ENCODE measurements around the gene BORCS6. TPM values are rescaled to one million over a fixed set of nuclear protein-coding genes. Genes with fewer than 3 reads are reported as not detected.

BORCS6 gene
- total and polyA plus RNA-seq, 9 of the 15 experiments (the other 6 are each of a cell fraction or from before 2014, with no cell fraction given), result 0.01 to 7.4 (median 2.3) TPM

GRCh38 chr17:8156246-8156992 lies 33.6 kb downstream of the BORCS6 start (continued):
- TF ChIP-seq TGIF2 (CRISPR knock-in tag; IDR thresholded peaks at IDR 0.05) (no peak), ZNF212 (CRISPR knock-in tag; IDR thresholded peaks at IDR 0.05) (no peak), ZNF41 (CRISPR knock-in tag; conservative IDR thresholded peaks at IDR 0.05) (no peak), RNF2 (IDR thresholded peaks at IDR 0.05) (peak; percentile 61), KLF16 (IDR thresholded peaks at IDR 0.05) (0 out of 2 replicates have a peak, but pooled peaks have one; percentile 27), ZNF780A (CRISPR knock-in tag; IDR thresholded peaks at IDR 0.05) (no peak), PHF8 (IDR thresholded peaks at IDR 0.05; ENCODE audit: borderline replicate concordance, low read length) (peak; percentile 33; the same call in 1 of the 2 replicates), IRF9 (tag; IDR thresholded peaks at IDR 0.05) (no peak), ATF1 (CRISPR knock-in tag; IDR thresholded peaks at IDR 0.05) (no peak), ATF1 (tag; IDR thresholded peaks at IDR 0.05) (peak; percentile 96), KDM1A (IDR thresholded peaks at IDR 0.05) (no peak), NR2C1 (IDR thresholded peaks at IDR 0.05) (peak; percentile 87), NR2C1 (tag; IDR thresholded peaks at IDR 0.05) (peak; percentile 84), BDP1 (IDR thresholded peaks at IDR 0.05; ENCODE audit: insufficient read depth, insufficient read length) (no peak), TAF9B (IDR thresholded peaks at IDR 0.05; ENCODE audit: partially characterized antibody) (peak; percentile 95), STAT6 (CRISPR knock-in tag; IDR thresholded peaks at IDR 0.05) (no peak), MBD2 (IDR thresholded peaks at IDR 0.05; ENCODE audit: borderline replicate concordance, low read depth) (peak; percentile 96), ZNF277 (CRISPR knock-in tag; IDR thresholded peaks at IDR 0.05; ENCODE audit: borderline replicate concordance) (no peak), RB1 (IDR thresholded peaks at IDR 0.05; ENCODE audit: low read depth) (no peak), NFIC (IDR thresholded peaks at IDR 0.05) (0 out of 2 replicates have a peak, but pooled peaks have one; percentile 49), ARID1B (IDR thresholded peaks at IDR 0.05) (no peak), ZNF507 (tag; conservative IDR thresholded peaks at IDR 0.05) (no peak), FOXK2 (conservative IDR thresholded peaks at IDR 0.05 in 1 of 2, IDR thresholded peaks at IDR 0.05 in 1 of 2; ENCODE audit: low read depth in 2 of 2) (peak; percentile 98), RFX1 (IDR thresholded peaks at IDR 0.05) (peak; percentile 53)
